RKO (cell line): ENCODE results near the gene UBE2O.

Source experiments
- DNase-seq: peaks from one replicate; pipeline ENCODE4 v3.0.0-alpha.2; 2016; ENCODE audit warnings: low spot score

Gene UBE2O

GRCh38 chr17:76485569-76485968 lies 32.6 kb upstream of the UBE2O start:
- no peak for DNase-seq

DNA sequence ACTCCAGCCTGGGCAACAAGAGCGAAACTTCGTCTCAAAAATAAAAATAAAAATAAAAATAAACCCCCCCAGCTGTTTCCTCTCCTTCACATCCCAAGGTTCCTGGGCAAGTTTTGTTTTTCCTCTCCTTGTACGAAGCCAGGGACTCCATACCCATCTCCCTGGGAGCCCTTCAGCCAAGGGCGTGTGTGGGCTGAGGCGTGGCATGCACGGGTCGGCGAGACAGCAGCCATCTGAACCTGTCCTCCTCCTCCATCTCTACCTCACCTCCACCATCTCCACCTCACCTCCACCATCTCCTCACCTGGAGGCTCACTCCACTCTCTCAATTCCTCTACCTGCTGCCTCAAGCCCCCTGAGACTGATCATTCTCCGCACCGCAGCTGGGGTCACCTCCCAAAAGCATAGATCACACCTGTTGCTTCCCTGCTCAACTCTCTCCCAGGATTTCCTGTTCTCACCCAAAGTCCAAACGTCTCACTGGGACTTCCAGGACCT lies 31.3 kb upstream of the UBE2O start:
- DNase-seq = no peak

DNA sequence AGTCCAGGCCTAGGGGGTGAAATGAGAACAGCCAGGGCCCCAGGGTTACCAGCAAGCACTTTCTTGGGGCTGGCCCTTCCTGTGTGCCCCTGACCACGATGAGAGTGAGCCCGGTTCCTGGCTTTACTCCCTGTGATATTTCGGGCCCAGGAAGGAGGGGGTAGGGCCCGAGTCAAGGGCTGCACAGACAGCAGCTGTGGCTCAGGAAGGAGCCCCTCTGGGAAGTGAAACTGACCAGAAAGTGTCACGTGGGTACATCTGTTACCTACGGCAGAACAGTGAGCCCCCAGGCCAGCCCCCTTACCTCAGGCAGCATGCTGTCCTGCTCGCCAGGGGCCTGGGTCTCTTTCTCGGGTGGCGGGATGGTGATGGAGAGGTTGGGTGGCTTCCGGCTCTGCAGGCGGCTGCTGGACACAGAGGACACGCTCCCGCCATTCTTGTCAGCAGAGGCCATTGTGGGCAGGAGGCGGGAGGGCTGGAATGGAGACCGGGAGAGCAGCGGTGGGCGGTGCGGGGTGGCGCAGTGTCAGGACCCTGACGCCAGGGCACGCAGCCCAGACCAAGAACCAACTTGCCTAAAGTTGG lies 28.2 kb upstream of the UBE2O start:
- no peak for DNase-seq

DNA sequence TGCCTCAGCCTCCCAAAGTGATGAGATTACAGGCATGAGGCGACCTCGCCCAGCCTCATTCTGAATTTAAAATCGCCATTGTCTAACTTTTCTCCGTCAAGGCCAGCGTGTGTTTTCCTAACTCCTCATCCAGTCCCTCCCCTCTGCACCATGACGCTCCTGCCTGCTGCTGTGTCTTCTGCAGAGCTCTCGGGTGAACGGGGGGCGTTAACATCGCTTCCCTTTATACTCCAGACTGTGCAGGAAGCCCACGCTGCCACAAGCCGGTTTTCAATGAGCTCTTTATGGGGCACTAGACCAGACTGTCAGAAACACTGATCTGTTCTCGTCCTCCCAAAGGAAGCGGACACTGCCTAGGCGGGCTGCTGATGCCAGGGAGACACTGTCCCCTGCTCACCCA lies 27.7 kb upstream of the UBE2O start:
- DNase-seq = no peak

DNA sequence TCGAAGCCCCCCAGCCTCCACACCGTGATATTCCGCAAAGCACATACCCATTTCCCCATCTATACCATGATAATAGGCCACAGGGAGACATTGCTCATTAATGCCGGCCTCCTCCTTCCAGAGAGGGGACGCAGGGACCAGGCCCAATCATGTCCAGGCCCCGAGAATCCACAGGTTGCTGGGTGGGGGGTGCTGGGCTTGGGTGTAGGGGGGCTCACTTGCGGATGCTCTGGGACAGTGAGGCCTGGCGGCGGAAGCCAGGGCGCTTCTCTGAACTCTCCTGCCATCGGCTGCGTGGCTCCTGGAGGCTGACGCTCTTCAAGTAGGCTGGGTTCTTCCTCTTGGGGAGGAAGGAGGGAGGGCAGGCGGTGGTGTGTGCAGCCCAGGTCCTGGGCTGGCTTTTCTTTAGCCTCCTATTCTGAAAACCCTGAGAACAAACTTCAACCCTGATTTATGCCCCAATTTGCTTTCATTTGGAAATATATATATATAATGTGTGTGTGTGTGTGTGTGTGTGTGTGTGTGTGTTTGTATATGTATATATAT lies 26.6 kb upstream of the UBE2O start:
- no peak for DNase-seq

- no peak for DNase-seq
Observed at GRCh38 chr17:76478730-76479514, 26.0 kb upstream of the UBE2O start.

DNA sequence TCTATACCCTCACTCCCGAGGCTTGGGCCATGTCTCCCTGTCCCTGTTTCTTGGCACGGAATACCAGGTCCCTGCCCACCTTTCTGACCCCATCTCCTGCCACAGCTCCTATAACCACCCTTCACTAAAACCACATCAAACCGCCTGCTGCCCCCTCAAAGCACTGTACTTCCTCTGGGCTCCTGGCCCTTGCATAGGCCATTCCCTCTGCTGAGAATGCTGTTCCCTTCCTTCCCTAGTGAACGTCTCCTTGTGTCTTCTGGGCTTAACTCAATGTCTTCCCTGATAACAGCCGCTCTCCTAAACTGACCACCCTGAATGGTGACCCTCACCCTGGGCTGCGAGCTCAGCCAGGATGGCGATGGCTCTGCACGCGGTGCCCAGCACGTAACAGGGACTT lies 25.1 kb upstream of the UBE2O start:
- no peak for DNase-seq

DNA sequence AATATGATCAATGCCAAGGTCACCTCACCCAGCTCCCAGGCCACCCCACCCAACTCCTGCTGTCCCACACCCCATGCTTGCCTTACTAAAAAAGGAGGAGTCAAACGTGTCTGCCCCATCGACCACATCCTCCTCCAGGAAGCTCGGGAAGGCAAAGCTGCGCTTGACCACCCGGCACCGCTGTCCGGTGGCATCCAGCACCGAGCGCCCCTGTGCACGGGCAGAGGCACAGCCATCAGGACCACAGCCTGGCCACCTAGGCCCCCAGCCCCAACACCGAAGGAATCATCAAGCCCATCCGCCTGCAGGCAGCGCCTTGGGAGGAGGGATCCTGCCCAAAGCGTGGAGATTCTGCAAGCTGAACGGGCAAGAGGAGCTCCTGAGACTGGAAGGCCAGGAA lies 24.6 kb upstream of the UBE2O start:
- no peak for DNase-seq

- no peak for DNase-seq
Observed at GRCh38 chr17:76476736-76477135, 23.8 kb upstream of the UBE2O start.

- no peak for DNase-seq
Observed at GRCh38 chr17:76475302-76475701, 22.4 kb upstream of the UBE2O start.

GRCh38 chr17:76474894-76475293 lies 21.9 kb upstream of the UBE2O start:
- no peak for DNase-seq

DNA sequence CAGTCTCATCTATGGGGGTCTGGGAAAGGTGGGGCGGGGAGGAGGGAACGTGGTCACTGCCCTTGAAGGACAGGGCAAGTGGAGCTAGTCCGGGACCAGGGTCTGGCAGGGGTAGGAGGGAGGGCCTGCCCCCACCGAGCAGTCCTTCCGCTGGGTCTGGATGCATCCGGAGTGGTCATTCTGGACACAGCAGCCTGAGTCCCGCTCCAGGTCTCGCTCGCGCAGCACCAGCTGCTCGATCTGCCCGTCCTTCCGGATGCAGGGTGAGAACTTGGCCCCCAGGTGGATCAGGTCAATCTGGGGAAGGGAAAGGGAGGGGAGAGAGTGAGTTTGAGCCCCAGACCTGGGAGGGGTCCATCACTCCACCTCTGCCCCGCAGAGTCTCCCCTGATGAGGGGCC lies 21.3 kb upstream of the UBE2O start:
- no peak for DNase-seq

GRCh38 chr17:76473541-76473985 lies 20.6 kb upstream of the UBE2O start:
- no peak for DNase-seq

DNA sequence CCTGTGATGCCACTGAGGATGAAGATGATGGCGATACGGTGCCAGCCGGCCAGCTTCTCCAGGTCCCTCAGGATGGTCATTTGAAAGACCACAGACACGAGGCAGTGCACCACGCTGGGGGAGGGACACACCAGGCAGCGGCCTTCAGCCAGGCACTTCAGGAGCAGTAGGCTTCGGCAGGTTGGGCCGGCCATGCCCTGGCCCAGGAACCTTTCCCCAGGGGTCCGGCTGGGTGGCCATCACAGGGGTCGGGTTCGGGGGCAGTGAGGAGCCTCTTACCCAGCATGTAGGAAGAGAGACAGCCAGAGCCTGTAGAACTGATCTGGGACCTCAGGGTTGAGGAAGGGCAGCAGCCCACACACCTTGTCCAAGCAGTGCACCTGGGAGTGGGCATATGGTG lies 19.8 kb upstream of the UBE2O start:
- no peak for DNase-seq

DNA sequence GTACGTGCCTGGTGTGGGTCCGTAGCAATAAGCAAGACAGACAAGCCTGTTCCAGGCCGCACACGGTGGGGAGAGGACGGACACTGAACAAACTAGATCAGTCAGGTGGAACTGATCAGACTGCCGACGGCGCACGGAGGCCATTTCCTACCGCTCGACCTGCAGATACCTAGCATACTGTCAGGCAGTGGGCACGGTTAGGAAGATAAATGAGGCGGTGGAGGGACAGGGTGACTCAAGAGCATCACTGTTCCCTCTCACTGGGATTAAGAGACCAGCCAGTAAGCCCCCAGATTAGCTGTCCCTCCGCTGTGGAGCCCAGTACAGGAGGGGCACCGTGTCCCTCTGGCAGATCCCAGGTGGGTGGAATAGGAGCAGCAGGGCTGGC lies 19.3 kb upstream of the UBE2O start:
- DNase-seq = no peak

- no peak for DNase-seq
Observed at GRCh38 chr17:76471498-76472257, 18.7 kb upstream of the UBE2O start.

DNA sequence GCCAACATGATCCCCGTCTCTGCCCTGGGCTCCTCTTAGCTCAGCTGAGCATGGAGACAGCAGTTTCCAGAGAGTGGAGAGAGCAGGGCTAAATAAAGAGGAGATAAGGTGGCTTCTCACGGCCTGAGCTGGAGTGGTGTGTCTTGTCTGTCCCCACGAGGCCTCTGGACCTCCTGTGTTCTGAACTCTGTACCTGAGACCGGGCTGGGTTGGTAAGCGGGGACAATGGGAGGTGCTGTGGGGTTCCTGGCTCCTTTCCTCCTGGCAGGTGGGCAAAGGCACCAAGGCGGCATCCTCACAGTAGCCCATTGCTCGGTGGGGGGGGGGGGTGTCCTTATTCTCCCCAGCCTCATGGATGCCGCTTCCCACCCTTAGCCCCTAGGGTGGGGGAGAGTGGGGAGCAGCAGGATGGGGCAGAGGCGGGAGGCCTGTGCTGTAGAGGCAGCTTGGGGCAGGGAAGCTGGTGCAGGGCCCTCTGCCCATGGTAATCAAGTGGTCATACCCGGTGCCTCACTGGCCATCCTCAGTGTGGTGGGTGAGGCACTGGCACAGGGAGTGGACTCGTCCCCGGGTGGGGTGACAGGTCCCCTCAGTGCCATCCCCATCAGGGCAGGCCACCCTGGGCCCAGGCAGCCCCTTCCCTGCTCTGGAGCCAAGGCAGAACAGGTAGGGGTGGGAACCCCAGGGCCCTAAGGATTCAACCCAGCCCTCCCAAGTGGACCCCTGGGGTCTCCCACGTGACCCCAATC lies 17.2 kb upstream of the UBE2O start:
- no peak for DNase-seq

- DNase-seq = no peak
Observed at GRCh38 chr17:76469076-76469990, 16.4 kb upstream of the UBE2O start.

- no peak for DNase-seq
Observed at GRCh38 chr17:76468634-76469010, 15.7 kb upstream of the UBE2O start.

DNA sequence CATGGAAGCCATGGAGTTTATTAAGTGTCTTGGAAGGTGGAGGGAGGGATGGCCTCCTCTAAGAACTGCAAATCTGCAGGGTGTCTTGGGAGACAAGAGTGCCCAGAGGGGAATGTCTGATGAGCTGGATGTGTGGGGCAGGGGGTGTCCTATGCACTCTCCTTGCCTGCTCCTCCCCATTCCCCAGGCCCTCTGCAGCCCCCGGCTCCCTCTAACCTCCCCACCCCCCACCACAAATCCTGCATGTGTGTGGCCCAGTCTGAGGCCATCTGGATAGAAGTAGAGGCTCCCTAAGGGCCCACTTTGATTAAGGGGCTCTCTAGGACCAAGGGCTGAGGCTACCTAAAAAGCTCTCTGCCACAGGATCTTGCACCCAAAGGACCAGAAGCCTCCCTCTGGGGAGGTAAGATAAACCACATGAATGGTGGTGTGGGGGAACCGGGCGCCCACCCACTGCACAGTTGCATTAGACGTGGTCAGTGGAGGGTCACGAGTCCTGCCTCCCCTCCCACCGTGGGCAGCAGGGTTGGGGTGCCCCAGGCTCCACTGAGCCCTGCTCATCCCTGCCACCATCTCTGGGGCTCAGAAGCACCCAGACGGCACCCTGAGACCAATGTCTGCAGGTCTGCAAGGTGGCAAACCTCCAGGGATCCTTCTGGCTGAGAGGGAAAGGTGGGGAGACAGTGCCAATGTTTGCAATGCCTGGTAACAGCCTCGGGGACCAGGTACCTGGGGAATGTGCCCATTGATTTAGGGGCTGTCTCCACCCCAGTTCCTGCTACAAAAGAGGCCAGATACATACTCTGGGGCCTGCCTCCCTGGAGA lies 15.1 kb upstream of the UBE2O start:
- no peak for DNase-seq
